T-cell (primary cell): ENCODE measurements around the gene TMEM163. TPM values are rescaled to one million over a fixed set of nuclear protein-coding genes. Genes with fewer than 3 reads are reported as not detected.

Experiments used
- ATAC-seq, 4 experiments: fragments of 200-7000 bp in 3 of 4; fragments of 150-1000 bp in 1 of 4; cut with Tn5 transposase; replicated peaks in 1 of 4; 1 replicate in 3 of 4; 2 replicates in 1 of 4; pipeline ENCODE4 v1.10.0; 2021; ENCODE audit warnings: moderate library complexity in 3 of 4, mild to moderate bottlenecking in 2 of 4, moderate number of reproducible peaks in 1 of 4
- CTCF ChIA-PET, 2 donors: fragments of 300-600 bp; sonication (Branson Sonifier 250); formaldehyde crosslinking; loops; one replicate each; lab custom pipeline; 2022; ENCODE audit warnings: antibody characterized with exemption in 2 of 2; lab: Charles Lee
- POLR2A ChIA-PET, 2 donors: fragments of 300-600 bp; sonication (Branson Sonifier 250); formaldehyde crosslinking; loops; one replicate each; lab custom pipeline; 2022; ENCODE audit warnings: antibody characterized with exemption in 2 of 2; lab: Charles Lee
- DNase-seq, 35 experiments: peaks; one replicate each; pipeline versions ENCODE4 v3.0.0 to v3.0.0-alpha.2; 2013 to 2023
- H3K27ac ChIP-seq: one replicate; pipeline ENCODE4 v1.5.1; 2013; ENCODE audit warnings: low read length
- H3K27me3 ChIP-seq, 2 experiments: replicated peaks in 1 of 2; 1 replicate in 1 of 2; 2 replicates in 1 of 2; pipeline versions ENCODE4 v1.6.1 to v1.7.0; 2013; ENCODE audit warnings: low read length in 1 of 2, mixed read lengths in 1 of 2; ENCODE audit not compliant: control insufficient read depth in 2 of 2, insufficient read depth in 2 of 2; ENCODE audit errors: extremely low read depth in 1 of 2
- H3K36me3 ChIP-seq, 2 donors: 1 replicate in 1 of 2; 2 replicates in 1 of 2; pipeline versions ENCODE4 v1.6.1 to v1.7.0; 2013; ENCODE audit warnings: low read length in 1 of 2; ENCODE audit not compliant: control insufficient read depth in 2 of 2, insufficient read depth in 1 of 2; ENCODE audit errors: extremely low read depth in 1 of 2
- H3K4me1 ChIP-seq, 2 experiments: 1 replicate in 1 of 2; 2 replicates in 1 of 2; pipeline versions ENCODE4 v1.6.1 to v1.7.0; 2013; ENCODE audit warnings: low read length in 2 of 2, mixed read lengths in 1 of 2; ENCODE audit not compliant: insufficient read depth in 2 of 2, control insufficient read depth in 1 of 2; ENCODE audit errors: extremely low read depth in 1 of 2
- H3K4me3 ChIP-seq, 2 donors: 1 replicate in 1 of 2; 2 replicates in 1 of 2; pipeline versions ENCODE4 v1.5.1 to v1.7.0; 2013; ENCODE audit warnings: mild to moderate bottlenecking in 2 of 2, low read length in 1 of 2, moderate library complexity in 1 of 2; ENCODE audit not compliant: control insufficient read depth in 1 of 2; ENCODE audit errors: extremely low read depth in 1 of 2
- H3K9me3 ChIP-seq: 2 replicates; pipeline ENCODE4 v1.7.0; 2013
- H3K27ac Mint-ChIP-seq, 2 donors: one replicate each; pipeline ENCODE4 v1.8.0; 2020 to 2021; ENCODE audit warnings: mild to moderate bottlenecking in 2 of 2, mixed read lengths in 2 of 2
- H3K27me3 Mint-ChIP-seq, 2 donors: one replicate each; pipeline ENCODE4 v1.8.0; 2021 to 2022; ENCODE audit warnings: mixed read lengths in 2 of 2
- H3K36me3 Mint-ChIP-seq: one replicate; pipeline ENCODE4 v1.8.0; 2021; ENCODE audit warnings: mixed read lengths
- H3K4me1 Mint-ChIP-seq, 3 donors: one replicate each; pipeline ENCODE4 v1.8.0; 2020 to 2022; ENCODE audit warnings: mixed read lengths in 3 of 3, mild to moderate bottlenecking in 1 of 3
- H3K4me3 Mint-ChIP-seq, 3 donors: one replicate each; pipeline ENCODE4 v1.8.0; 2020 to 2022; ENCODE audit warnings: mild to moderate bottlenecking in 3 of 3, mixed read lengths in 3 of 3, moderate library complexity in 3 of 3
- H3K9me3 Mint-ChIP-seq, 3 donors: one replicate each; pipeline ENCODE4 v1.8.0; 2020 to 2022; ENCODE audit warnings: mixed read lengths in 3 of 3
- WGBS: methylation state at CpG from one replicate; pipeline ENCODE4 v1.1.5; 2013; ENCODE audit warnings: missing lambda C conversion rate; ENCODE audit not compliant: insufficient coverage; 5-methylcytosine and 5-hydroxymethylcytosine counted together
- total RNA-seq, 35 experiments: library from RNA in 6 of 35; stranded (reverse) in 6 of 35; fragments of 120-200 nt in 1 of 35; gene quantifications; one replicate each; pipeline versions ENCODE4 v1.2.1 to v1.2.4 and lab custom pipeline; 2013 to 2026

TMEM163 gene
- total RNA-seq, 5 donors from 2014 or later (not counting 1 experiment from before 2014, with no cell fraction given), result 0.18 to 0.73 (median 0.35) TPM

DNA sequence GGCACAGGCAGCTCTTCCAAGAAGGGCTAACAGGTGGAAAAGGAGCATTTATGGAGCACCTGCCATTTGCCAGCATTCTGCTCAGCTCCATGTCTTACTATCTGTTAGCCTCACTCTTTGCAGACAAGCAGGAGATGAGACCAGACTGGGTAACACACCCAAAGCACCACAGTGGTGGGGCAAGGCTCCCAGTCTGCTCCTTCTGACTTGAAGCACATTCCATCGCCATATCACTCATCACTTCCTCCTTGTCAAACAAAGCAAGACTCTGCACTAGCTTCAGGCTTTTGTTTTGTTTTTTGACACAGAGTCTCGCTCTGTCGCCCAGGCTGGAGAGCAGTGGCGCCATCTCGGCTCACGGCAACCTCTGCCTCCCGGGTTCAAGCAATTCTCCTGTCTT is 282.1 kb downstream of the TMEM163 start:
- peaks cover 14 to 70% of the 10 kb centered on the region in 2 donors for H3K36me3 ChIP-seq
- whole genome bisulfite sequencing, result 98% methylated on average over 6 of the region's 7 CpGs
- H3K4me1 ChIP-seq, result no peaks in the 10 kb centered on the region
- H3K9me3 ChIP-seq, result no peaks in the 10 kb centered on the region
- no peak overlapping the region for H3K27ac ChIP-seq
- ChIA-PET CTCF (interaction anchor here in 1 of 2 donors (1.2 to 1.4 kb wide), 3 partner anchors 14 to 465 kb away, joined by 3 read pairs; no protein-coding TSS in a partner anchor), POLR2A (interaction anchor here in 1 of 2 donors (0.6 kb wide), 1 partner anchor 616 kb away, joined by 3 read pairs; no protein-coding TSS in a partner anchor)
- no peaks in the 10 kb centered on the region for H3K27me3 ChIP-seq
- Mint-ChIP-seq H3K36me3 (peaks cover 57% of the 10 kb centered on the region), H3K27me3 (no peaks in the 10 kb centered on the region), H3K4me3 (no peak overlapping the region), H3K27ac (no peak overlapping the region), H3K9me3 (no peaks in the 10 kb centered on the region), H3K4me1 (no peaks in the 10 kb centered on the region)
- DNase-seq (no peak), ATAC-seq (no peak)
- H3K4me3 ChIP-seq, result no peak overlapping the region

- H3K27ac ChIP-seq, result no peak overlapping the region
- Mint-ChIP-seq H3K9me3 (no peaks in the 10 kb centered on the region), H3K4me1 (no peaks in the 10 kb centered on the region), H3K27me3 (no peaks in the 10 kb centered on the region), H3K4me3 (no peak overlapping the region), H3K27ac (no peak overlapping the region), H3K36me3 (peaks cover 61% of the 10 kb centered on the region)
- ChIA-PET POLR2A (no interaction called here), CTCF (interaction anchor here in 1 of 2 donors (1.2 to 1.4 kb wide), 3 partner anchors 15 to 466 kb away, joined by 3 read pairs; no protein-coding TSS in a partner anchor)
- no peak for DNase-seq
- no peak overlapping the region for H3K4me3 ChIP-seq
- peaks cover 14 to 69% of the 10 kb centered on the region in 2 donors for H3K36me3 ChIP-seq
- no peaks in the 10 kb centered on the region for H3K4me1 ChIP-seq
- H3K9me3 ChIP-seq, result no peaks in the 10 kb centered on the region
- no peaks in the 10 kb centered on the region for H3K27me3 ChIP-seq
- ATAC-seq, result no peak
Measured at GRCh38 chr2:134435936-134436335, 282.9 kb downstream of the TMEM163 start.

DNA sequence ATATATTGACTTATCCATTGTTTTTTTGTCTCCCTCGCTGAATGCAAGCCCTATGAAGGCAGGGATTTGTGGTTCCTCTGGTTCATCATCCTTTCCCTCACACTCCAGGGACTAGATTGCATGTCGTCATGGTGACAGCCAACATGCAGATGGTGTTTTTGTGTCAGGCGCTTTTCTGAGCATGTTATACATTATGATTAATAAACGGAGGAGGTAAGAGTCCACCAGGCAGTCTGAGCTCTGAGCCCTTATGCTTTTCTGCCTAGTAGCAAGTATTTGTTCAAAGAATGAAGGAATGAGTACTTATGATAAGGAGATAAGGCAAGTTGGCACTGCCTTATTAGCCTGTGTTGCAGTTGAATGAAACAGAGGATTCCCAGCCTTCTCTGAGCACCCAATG is 283.3 kb downstream of the TMEM163 start:
- ChIA-PET CTCF (interaction anchor here (1.4 kb wide), 2 partner anchors 10 to 466 kb away, joined by 3 read pairs; no protein-coding TSS in a partner anchor), POLR2A (no interaction called here)
- Mint-ChIP-seq H3K4me1 (no peaks in the 10 kb centered on the region), H3K9me3 (no peaks in the 10 kb centered on the region), H3K4me3 (no peak overlapping the region), H3K27ac (no peak overlapping the region), H3K27me3 (no peaks in the 10 kb centered on the region), H3K36me3 (peaks cover 64% of the 10 kb centered on the region)
- DNase-seq (no peak), ATAC-seq (no peak)
- no peak overlapping the region for H3K4me3 ChIP-seq
- H3K27ac ChIP-seq, result no peak overlapping the region
- peaks cover 14 to 71% of the 10 kb centered on the region in 2 donors for H3K36me3 ChIP-seq
- no peaks in the 10 kb centered on the region for H3K27me3 ChIP-seq
- H3K4me1 ChIP-seq, result no peaks in the 10 kb centered on the region
- H3K9me3 ChIP-seq, result no peaks in the 10 kb centered on the region
- WGBS, result 94% methylated on average over 3 of the region's 4 CpGs

DNA sequence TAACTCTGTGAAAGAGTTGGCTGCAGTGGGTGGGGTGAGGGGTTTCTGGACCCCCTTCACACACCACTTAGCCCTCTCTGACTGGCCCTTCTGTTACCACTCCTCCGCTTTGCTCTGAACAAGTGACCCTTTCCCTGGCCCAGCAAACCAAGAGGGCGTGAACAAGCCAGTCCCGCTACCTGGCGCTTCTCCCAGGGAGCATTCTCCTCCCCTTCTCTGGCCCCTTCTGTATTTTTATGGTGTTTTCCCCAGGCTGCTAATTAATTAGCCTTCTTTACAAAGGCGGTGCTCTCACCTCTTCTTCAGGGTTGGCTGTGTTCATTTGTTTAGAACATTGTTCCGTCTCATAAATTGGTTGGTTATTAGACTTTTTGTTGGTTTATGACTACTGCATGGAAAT is 284.8 kb downstream of the TMEM163 start:
- H3K4me1 ChIP-seq, result no peaks in the 10 kb centered on the region
- Mint-ChIP-seq H3K4me1 (no peaks in the 10 kb centered on the region), H3K27me3 (no peaks in the 10 kb centered on the region), H3K27ac (no peak overlapping the region), H3K4me3 (no peak overlapping the region), H3K9me3 (no peaks in the 10 kb centered on the region), H3K36me3 (peaks cover 59% of the 10 kb centered on the region)
- H3K27ac ChIP-seq, result no peak overlapping the region
- ChIA-PET CTCF (interaction anchor here in 1 of 2 donors (1.4 kb wide), 1 partner anchor 11 kb away, joined by 3 read pairs; no protein-coding TSS in a partner anchor), POLR2A (no interaction called here)
- ATAC-seq, result no peak
- 100% methylated on average over 4 of the region's 6 CpGs for WGBS
- no peaks in the 10 kb centered on the region for H3K9me3 ChIP-seq
- H3K4me3 ChIP-seq, result no peak overlapping the region
- DNase-seq, result no peak
- no peaks in the 10 kb centered on the region for H3K27me3 ChIP-seq
- H3K36me3 ChIP-seq, result peaks cover 8 to 75% of the 10 kb centered on the region in 2 donors

GRCh38 chr2:134433469-134433868 is 285.3 kb downstream of the TMEM163 start:
- no peak overlapping the region for H3K4me3 ChIP-seq
- no peak for DNase-seq
- Mint-ChIP-seq H3K27ac (peak overlapping the region in 1 of 2 donors; percentile 3), H3K9me3 (no peaks in the 10 kb centered on the region), H3K4me1 (no peaks in the 10 kb centered on the region), H3K4me3 (no peak overlapping the region), H3K27me3 (no peaks in the 10 kb centered on the region), H3K36me3 (peaks cover 56% of the 10 kb centered on the region)
- no peaks in the 10 kb centered on the region for H3K9me3 ChIP-seq
- no peaks in the 10 kb centered on the region for H3K4me1 ChIP-seq
- no peak overlapping the region for H3K27ac ChIP-seq
- ChIA-PET CTCF (no interaction called here), POLR2A (no interaction called here)
- no peak for ATAC-seq
- WGBS, result 100% methylated on average over 7 of the region's 7 CpGs
- no peaks in the 10 kb centered on the region for H3K27me3 ChIP-seq
- peaks cover 6 to 79% of the 10 kb centered on the region in 2 donors for H3K36me3 ChIP-seq

- POLR2A ChIA-PET, result no interaction called here
- H3K27me3 ChIP-seq, result no peaks in the 10 kb centered on the region
- WGBS, result no CpG with 5 or more reads among the region's 3 CpGs
- Mint-ChIP-seq H3K4me3 (no peak overlapping the region), H3K36me3 (peaks cover 63% of the 10 kb centered on the region), H3K27ac (no peak overlapping the region), H3K4me1 (no peaks in the 10 kb centered on the region), H3K27me3 (no peaks in the 10 kb centered on the region), H3K9me3 (no peaks in the 10 kb centered on the region)
- CTCF ChIA-PET, result no interaction called here
- no peaks in the 10 kb centered on the region for H3K9me3 ChIP-seq
- no peak overlapping the region for H3K27ac ChIP-seq
- H3K4me1 ChIP-seq, result no peaks in the 10 kb centered on the region
- H3K36me3 ChIP-seq, result peaks cover 6 to 88% of the 10 kb centered on the region in 2 donors
- no peak overlapping the region for H3K4me3 ChIP-seq
- ATAC-seq (no peak), DNase-seq (no peak)
Measured at GRCh38 chr2:134432435-134432883, 286.3 kb downstream of the TMEM163 start.
